ENCODE results near the gene TRIM17.

DNA sequence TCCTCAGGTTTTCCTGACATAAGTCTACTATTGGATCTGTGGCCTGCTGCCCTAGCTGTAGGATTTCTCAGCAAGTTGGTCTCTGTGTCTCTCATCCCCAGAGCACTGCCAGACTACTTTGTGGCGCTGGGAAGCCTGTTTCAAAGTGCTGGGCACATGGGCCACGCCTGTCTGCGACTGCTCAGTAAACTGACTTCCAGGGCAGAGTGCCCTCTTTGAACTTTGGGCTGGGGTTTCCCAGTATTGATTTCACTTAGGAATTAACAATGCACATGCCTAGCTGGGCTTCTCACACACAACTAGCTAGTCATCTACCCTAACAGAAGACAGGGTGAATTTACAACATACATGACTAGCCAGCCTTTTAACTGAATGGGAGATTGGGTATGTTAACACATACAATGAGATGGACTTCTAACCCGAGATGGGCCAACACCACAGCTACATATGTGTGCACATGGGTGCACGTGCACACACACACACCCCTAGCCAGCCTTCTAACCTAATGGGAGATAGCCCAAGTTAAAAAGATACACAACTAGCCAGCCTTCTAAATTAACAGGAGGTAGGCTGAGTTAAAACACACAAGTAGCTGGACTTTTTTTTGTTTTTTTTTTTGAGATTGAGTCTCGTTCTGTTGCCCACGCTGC, 6.9 kb upstream of the TRIM17 start:
- TF ChIP-seq CTCF (IDR thresholded peaks at IDR 0.05; ENCODE audit: low read length), result no peak
- no peak for TF ChIP-seq EZH2 (IDR thresholded peaks at IDR 0.05; ENCODE audit: borderline replicate concordance, low read length)
